GM19395 (cell line): ENCODE results near the gene AKAP1.

Experiments used
- ATAC-seq: cut with Tn5 transposase; IDR thresholded peaks from one replicate; pipeline ENCODE4 v1.9.1; 2021; ENCODE audit warnings: mild to moderate bottlenecking, moderate library complexity; ENCODE audit not compliant: unreplicated experiment

Gene AKAP1

DNA sequence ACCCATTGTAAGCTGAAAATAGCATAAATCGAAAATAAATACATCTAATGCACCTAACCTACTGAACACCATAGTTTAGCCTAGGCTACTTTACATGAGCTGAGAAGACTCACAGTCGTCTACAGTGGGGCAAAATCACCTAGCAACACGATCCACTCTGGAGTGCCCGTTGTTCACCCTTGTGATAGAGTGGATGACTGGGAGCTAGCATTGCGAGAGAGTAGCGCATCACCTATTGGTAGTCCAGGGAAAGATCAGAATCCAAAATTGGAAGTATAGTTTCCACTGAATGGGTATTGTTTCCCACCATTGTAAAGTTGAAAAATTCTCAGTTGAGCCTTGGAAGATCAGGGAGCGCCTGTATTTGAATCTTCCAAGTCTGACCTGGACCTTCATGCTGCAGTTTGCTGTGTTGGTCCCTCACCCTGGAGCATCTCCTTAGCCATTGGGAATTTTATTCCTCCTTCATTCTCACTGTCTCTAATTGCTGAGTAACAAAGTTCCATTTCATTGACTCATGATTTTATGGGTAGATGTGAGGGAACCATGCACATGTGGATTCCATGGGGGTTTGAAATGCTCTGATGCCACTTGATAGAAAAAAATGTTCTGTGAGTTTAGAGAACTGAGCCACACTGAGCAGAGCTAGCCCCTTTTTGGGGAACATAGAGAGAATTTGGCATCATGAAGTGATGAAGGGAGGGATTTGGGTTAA is 19.6 kb downstream of the AKAP1 start:
- ATAC-seq, result no peak

DNA sequence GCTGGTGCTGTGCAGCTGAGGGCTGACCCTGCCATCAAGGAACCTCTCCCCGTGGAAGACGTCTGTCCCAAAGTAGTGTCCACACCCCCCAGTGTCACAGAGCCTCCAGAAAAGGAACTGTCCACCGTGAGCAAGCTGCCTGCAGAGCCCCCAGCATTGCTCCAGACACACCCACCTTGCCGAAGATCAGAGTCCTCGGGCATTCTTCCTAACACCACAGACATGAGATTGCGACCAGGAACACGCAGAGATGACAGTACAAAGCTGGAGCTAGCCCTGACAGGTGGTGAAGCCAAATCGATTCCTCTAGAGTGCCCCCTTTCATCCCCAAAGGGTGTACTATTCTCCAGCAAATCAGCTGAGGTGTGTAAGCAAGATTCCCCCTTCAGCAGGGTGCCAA is 20.5 kb downstream of the AKAP1 start:
- ATAC-seq, result no peak

DNA sequence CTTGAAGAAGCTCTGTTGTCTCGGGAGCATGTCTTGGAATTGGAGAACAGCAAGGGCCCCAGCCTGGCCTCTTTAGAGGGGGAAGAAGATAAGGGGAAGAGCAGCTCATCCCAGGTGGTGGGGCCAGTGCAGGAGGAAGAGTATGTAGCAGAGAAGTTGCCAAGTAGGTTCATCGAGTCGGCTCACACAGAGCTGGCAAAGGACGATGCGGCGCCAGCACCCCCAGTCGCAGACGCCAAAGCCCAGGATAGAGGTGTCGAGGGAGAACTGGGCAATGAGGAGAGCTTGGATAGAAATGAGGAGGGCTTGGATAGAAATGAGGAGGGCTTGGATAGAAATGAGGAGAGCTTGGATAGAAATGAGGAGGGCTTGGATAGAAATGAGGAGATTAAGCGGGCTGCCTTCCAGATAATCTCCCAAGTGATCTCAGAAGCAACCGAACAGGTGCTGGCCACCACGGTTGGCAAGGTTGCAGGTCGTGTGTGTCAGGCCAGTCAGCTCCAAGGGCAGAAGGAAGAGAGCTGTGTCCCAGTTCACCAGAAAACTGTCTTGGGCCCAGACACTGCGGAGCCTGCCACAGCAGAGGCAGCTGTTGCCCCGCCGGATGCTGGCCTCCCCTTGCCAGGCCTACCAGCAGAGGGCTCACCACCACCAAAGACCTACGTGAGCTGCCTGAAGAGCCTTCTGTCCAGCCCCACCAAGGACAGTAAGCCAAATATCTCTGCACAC is 21.2 kb downstream of the AKAP1 start:
- no peak for ATAC-seq

DNA sequence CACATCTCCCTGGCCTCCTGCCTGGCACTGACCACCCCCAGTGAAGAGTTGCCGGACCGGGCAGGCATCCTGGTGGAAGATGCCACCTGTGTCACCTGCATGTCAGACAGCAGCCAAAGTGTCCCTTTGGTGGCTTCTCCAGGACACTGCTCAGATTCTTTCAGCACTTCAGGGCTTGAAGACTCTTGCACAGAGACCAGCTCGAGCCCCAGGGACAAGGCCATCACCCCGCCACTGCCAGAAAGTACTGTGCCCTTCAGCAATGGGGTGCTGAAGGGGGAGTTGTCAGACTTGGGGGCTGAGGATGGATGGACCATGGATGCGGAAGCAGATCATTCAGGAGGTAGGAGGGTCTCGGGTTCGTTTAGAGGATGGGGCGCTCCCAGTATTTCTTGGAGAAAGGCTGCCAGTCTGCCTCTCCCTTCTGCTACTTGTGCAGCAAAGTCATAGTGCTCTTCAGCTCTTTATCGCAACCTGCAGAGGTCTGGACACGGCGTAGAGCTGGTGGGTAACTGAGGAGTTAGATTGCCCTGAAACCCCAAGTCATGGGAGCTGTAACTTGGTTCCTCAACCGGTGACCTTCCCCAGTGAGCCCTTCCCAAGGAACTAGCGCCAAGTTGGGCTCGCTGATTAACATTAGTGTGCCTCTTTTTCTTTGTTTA is 21.9 kb downstream of the AKAP1 start:
- ATAC-seq, result no peak

DNA sequence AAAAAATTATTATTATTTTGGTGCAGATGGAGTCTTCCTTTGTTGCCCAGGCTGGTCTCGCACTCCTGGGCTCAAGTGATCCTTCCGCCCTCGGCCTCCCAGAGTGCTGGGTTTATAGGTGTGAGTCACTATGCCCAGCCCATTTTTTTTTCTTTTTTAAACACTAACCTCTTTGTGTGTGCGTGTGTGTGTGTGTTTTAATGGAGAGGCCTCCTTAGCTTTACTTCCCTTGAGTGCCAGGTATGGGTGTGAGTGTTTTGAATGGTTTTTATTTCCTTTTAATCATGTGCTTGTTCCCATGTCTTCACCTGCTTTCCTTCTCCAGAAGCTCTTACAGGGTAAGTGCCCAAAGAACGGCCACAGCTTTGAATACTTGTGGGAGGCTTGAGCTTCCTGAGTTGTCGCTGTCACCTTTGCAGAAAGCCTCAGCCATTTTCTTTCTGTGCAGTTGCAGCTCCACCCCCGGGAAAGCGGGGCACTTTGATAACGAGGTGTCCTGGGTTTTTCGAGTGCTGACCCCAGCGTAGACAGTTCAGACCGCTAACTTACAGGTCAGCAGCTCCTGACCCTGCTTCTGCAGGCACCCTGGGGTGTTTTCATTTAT is 22.6 kb downstream of the AKAP1 start:
- ATAC-seq, result no peak

DNA sequence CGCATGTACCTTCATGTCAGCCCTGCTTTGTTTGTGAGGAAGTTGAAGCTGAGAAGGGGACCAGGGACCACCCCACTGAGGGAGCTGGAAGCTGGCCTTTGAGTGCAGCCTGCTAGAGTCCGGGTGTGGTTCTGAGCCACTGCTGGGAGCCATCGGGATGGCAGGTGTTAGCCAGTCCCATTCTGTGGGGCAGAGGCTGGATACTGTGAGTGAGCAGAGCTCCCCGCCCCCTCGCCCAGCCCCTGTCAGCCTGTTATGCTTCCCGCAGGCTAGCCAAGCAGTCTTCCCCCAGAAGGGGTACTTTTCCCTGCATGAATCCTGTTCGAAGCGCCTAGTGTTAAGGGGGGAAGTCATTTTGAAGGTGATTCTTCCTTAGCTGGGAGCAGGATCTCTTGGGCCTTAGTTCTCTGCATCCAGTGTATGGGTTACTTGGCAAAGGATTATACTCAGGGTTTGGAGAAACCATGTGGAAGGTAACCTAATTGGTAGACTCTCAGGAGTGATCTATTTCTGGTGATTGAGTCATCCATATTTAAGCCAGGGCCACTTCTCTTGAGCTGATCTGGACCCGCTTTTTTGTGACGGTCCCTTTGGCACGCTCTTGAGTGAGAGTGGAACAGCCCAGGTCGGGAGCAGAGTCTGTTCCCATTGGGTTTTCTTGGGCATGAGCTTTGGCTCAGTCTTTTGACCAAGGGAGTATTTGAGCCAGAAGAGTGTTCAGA is 23.8 kb downstream of the AKAP1 start:
- ATAC-seq, result no peak

DNA sequence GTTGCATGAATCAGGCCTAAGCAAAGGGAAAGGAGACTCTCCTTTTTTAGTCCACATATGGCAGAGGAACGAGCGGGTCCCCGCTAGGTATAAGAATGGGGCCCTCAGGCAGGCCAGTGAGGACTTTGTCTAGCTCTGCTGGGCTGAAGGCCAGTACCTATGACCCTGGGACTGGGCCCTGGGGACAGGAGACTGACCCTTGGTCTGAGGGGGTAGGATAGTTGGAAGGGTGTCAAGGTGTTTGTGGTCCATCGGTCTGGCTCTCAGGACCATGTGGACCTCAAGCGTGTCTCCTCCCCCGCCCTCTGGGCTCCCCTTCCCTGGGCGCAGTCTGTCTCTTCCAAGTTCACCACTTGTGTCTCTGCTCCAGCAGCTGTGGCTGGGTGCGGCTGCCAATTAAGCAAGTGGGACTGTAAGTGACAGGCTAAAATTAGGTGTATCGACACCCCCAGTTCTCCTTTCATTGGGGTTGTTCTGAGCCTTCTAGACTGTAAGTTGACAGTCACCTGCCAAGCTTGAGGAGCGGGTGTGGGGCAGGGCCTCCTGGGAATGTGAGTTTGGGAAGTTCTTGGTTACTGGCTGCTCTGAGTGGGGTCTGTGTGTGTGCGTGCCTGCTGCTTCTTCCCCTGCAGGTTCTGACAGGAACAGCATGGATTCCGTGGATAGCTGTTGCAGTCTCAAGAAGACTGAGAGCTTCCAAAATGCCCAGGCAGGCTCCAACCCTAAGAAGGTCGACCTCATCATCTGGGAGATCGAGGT is 24.5 kb downstream of the AKAP1 start:
- no peak for ATAC-seq

DNA sequence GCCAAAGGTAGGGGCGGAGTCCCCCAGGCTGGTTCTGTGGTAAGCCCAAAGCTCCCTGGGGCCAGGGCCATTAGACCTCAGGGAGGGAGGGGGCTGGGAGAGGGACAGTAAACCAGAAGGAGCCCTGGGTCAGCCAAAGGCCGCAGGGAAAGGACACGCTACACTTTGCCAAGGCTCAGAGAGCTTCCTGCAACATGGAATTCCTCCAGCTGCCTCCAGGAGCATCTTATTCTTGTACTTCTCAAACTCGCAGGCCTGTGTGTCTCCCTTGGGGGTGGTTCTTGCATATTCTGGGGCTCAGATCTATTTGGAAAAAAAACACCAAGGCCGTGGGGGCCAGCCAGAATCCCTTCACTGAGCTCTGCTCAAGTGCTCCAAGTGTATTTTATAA is 25.1 kb downstream of the AKAP1 start:
- ATAC-seq, result no peak

DNA sequence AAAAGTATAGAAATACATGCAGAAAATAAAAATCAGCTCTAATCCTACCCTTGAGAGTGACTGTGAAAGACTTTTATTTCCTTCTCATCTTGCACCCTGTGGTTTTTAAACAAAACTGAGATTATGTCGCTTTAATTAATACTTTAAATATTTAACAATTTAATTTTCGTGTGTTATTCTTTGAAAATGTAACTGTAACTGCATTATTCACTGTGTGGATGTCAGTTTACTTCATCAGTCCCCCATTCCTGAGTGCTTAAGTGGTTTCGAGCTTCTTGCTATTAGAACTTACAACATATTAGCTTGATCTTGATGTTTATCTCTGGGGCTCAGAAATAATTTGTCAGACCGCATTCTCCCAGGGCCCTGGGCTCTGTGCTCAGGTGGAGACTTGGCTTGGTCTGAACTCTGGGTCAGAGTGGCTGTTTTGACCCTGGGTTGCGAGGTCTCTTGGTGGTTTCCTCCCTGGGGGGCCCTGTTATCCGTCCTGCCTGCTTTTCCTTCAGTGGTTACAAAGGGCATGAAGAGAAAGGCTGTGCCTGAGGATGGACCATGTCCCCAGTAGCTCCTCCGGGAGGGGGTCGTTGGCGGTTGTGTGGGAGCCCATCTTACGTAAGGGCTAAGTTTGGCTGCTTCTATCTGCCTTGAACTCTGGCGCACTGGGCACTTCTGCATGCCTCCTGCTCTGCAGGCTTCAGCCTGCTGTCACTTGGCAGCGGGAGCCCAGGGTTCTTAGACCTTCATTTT is 25.7 kb downstream of the AKAP1 start:
- no peak for ATAC-seq

DNA sequence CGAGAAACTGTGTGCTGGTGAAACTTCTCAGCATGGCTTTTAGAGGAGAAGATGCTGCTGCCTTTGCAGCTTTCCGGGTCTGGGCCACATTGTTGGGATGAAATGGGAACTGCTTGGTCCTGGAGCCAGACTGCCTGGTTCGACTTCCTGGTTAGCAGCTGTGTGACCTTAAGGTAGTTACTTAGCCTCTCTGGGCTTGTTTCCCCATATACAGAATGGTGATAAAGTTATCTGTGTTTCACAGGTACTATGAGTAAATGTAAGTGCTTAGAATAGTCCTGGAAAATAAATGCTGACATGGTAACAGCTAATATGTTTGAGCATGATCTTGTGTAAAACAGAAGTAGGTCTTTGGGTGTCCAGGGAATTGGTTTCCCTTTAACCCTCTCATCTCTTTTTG is 26.3 kb downstream of the AKAP1 start:
- no peak for ATAC-seq

DNA sequence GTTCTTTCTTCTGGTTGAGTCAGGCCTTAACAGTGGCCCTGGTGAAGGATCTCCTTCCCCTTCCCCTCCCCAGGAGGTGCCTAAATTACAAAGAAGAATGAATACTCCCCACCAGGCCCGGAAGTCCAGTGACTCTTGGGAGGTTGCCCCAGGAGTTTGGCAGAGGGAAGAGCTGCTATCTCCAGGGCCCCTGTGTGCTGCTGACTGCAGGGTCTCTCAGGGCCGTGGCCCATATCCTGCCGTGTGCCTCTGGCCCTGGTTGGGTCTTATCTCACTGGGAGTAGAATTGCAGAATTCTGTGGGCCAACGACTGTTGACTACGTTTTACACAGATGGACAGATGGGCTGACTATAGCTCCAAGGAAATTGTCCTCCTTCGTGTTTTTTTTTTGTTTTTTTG is 28.0 kb downstream of the AKAP1 start:
- ATAC-seq, result no peak

DNA sequence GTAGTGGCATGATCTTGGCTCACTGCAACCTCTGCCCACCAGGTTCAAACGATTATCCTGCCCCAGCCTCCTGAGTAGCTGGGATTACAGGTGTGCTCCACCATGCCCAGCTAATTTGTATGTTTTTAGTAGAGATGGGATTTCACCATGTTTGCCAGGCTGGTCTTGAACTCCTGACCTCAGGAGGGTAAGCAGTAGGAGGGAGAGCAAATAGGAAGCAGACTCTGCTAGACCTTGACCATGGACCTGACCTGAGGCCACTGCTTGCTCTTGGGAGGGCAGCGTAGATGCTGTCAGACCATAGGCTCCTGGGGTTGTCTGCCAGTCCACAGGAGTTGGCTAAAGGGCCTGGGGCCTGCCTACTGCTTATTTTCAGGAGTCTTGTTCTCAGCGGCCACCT is 28.6 kb downstream of the AKAP1 start:
- ATAC-seq, result no peak

DNA sequence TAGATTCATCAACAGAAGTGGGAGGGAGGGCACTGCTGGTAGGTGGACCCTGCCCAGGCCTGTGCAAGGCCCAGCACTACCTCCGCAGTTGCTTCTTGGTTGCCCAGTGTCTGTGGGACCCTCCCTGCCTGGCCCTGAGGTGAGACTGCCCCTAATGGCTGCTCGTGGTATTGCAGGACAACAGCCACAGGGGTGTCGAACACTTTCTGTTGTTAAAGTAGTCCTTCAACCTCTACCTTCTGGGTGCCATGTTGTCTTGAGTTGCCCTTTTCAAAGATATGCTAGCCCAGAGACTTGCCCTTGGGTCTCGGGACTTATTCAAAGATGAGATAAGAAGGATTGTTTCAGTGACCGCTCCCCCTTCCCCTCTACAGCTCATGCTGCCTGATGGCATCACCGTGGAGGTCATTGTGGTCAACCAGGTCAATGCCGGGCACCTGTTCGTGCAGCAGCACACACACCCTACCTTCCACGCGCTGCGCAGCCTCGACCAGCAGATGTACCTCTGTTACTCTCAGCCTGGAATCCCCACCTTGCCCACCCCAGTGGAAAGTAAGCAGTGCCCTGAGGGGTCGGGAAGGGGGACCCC is 29.1 kb downstream of the AKAP1 start:
- ATAC-seq, result no peak

DNA sequence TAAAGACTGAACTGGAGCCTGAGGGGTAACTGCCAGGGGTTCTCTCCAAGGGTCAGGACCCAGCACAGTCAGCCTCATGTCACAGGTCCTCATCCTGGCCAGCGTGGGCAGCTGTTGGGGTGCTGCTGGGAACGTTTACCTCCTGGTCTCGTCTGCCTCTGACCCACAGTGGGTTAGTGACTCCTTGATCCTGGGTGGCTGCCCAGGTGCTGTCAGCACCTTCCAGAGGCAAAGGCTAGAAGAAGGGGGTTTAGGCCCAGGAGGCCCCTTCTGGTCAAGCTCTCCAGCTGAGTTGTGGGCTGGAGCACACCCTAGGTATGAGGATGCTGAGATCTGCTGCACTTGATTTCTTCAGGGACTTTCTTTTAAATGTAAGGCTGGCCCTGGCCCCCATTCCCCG is 30.3 kb downstream of the AKAP1 start:
- ATAC-seq, result no peak

DNA sequence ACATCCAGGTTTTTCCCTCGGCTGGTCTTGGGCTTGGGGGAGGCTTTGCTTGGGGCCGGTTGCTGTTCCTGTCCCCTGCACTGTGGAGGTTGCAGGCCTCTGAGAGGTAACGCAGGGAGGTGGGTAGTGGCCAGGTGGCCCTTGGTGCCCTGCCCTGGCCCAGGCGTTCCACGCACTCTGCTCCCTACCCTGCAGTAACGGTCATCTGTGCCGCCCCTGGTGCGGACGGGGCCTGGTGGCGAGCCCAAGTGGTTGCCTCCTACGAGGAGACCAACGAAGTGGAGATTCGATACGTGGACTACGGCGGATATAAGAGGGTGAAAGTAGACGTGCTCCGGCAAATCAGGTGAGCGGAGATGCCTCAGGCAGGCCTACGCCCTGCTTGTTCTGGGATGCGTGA is 30.9 kb downstream of the AKAP1 start:
- no peak for ATAC-seq

DNA sequence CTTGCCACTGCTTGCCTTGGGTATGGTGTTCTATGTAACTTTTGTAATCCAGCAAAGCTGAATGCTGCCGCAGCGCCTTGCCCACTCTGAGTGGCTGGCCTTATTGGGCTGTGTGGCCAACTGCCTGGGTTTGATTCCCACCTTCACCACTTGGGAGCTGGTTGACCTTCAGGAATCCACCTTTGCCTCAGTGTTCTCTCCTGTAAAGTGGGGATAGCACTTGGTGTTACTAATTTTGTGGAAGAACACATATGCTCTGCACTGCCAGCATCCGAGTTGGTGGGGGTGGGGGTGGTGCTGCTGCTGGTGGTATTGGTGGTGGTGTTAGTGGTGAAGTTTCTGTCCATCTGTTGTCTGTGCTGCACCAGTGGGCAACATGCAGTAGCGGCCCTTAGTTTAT is 32.8 kb downstream of the AKAP1 start:
- ATAC-seq, result no peak

DNA sequence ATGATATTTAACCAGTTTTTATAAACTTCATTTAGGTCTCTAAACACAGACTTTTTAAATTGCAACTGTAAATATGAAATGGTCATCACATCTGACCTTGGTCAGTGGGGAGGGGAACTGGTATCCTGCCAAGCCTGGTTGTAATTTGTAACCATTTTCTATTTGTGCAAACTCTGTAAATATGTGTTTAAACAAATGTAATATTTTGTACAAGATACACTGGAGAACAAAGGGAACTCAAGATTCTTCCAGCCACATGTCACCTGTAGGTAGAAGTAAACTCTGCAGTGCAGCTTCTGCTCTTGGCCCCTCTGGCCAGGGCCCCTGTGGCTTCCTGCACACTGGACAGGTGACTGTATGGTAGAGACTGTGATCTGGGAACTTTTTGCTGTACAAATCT is 35.8 kb downstream of the AKAP1 start:
- no peak for ATAC-seq

DNA sequence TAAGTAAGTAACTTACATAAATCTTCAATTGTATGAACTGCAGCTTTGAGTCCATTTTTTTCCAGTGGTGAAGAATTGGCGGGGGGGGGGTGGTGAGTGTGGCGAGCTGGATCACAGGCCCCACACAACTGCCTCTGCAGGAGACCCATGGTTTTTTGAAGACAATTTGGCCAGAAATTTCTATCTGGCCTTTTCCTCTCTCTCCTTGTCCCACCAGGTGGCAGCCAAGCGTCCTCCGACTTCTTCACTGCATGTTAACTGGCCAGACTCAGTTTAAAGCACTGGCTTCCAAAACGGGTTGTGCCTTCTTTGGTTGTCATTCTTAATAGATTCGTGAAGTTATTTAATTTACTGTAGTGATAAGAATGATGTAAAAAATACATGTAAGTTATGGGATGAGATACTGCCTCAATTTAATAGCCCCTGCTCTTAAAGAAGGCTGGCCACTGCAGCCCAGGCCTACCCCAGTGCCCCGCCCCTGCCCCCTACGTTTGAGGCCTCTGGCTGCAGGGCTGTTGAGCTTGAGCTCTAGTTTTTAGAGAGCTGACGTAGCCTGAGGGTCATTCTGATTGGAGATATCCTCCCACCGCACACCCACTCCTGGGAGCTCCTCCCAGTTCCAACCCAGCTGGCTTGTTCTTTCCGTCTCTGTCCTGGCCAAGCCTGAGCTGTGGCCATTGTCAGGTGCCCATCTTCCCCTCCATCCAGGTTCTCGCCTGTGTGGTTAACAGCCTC is 36.4 kb downstream of the AKAP1 start:
- ATAC-seq, result no peak

DNA sequence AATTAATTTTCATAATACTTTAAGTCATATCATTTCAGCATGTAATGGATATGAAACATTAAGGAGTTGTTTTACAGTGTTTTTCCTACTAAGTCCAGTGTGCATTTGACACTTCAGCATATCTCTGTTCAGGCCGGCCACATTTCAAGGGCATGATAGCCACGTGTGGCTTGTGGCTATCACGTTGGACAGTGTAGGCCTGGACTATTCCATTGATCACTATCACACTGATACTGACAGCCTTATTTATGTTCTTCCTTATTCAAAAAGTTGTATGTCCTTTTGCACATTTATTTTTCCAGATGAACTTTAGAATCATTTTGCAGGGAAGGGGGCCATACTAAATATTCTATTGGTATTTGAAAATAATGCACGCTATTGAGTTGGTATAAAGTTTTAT is 39.0 kb downstream of the AKAP1 start:
- no peak for ATAC-seq
